ENCODE results near the gene CRKL. TPM values are rescaled to one million over a fixed set of nuclear protein-coding genes. Genes with fewer than 3 reads are reported as not detected.

CRKL gene
- total and polyA plus RNA-seq, 12 donors = 15.6 to 69.1 (median 43.3) TPM

- 24 to 29% (median 27%) methylated on average over 9 to 10 of the region's 10 CpGs for WGBS, 4 donors
- intact Hi-C loops (cut with DNase I) = loop anchor here in 1 of 2 donors (10.0 kb wide), 1 partner anchor 219 kb away; no protein-coding TSS in a partner anchor
- H3K27me3 ChIP-seq = no peaks in the 10 kb centered on the region
- H3K4me1 ChIP-seq (replicated peaks in 1 of 2) = peaks cover 0 to 7% of the 10 kb centered on the region in 2 donors
- peak; percentile 85 to 95 (median 91) for DNase-seq
- TF ChIP-seq CTCF (IDR thresholded peaks at IDR 0.05) (peak; percentile 74 to 98 (median 92)), POLR2A (IDR thresholded peaks at IDR 0.05) (peak; percentile 6 to 37)
- peak overlapping the region in 4 of 5 donors; percentile 55 to 74 (median 66) for H3K27ac ChIP-seq
- no peak overlapping the region for H3K4me3 ChIP-seq
- no peaks in the 10 kb centered on the region for H3K9me3 ChIP-seq (replicated peaks in 1 of 3)
- peaks cover 0 to 64% of the 10 kb centered on the region in 2 donors for H3K36me3 ChIP-seq (replicated peaks in 1 of 2)
Measured at GRCh38 chr22:20885557-20886323, 31.5 kb upstream of the CRKL start.

GRCh38 chr22:20887375-20887774 lies 29.8 kb upstream of the CRKL start:
- intact Hi-C loops (cut with DNase I) = loop anchor here in 1 of 2 donors (10.0 kb wide), 1 partner anchor 217 kb away; no protein-coding TSS in a partner anchor
- H3K27ac ChIP-seq = no peak overlapping the region
- DNase-seq = no peak
- H3K9me3 ChIP-seq (replicated peaks in 1 of 3) = no peaks in the 10 kb centered on the region
- 75 to 86% (median 77%) methylated on average over 5 of the region's 5 CpGs for WGBS, 4 donors
- H3K4me1 ChIP-seq (replicated peaks in 1 of 2) = peaks cover 0 to 7% of the 10 kb centered on the region in 2 donors
- H3K27me3 ChIP-seq = no peaks in the 10 kb centered on the region
- H3K4me3 ChIP-seq = no peak overlapping the region
- TF ChIP-seq POLR2A (IDR thresholded peaks at IDR 0.05) (no peak), CTCF (IDR thresholded peaks at IDR 0.05) (no peak)
- H3K36me3 ChIP-seq (replicated peaks in 1 of 2) = peaks cover 0 to 50% of the 10 kb centered on the region in 2 donors

GRCh38 chr22:20889025-20889704 lies 28.0 kb upstream of the CRKL start:
- intact Hi-C loops (cut with DNase I) = loop anchor here in 1 of 2 donors (10.0 kb wide), 1 partner anchor 216 kb away; no protein-coding TSS in a partner anchor
- Histone ChIP-seq H3K27me3 (no peaks in the 10 kb centered on the region), H3K4me3 (no peak overlapping the region), H3K9me3 (replicated peaks in 1 of 3) (no peaks in the 10 kb centered on the region), H3K27ac (no peak overlapping the region), H3K4me1 (replicated peaks in 1 of 2) (peaks cover 0 to 7% of the 10 kb centered on the region in 2 donors), H3K36me3 (replicated peaks in 1 of 2) (peaks cover 0 to 37% of the 10 kb centered on the region in 2 donors)
- DNase-seq = no peak
- 82 to 92% (median 90%) methylated on average over 6 of the region's 6 CpGs for WGBS, 4 donors
- TF ChIP-seq CTCF (IDR thresholded peaks at IDR 0.05) (no peak), POLR2A (IDR thresholded peaks at IDR 0.05) (no peak)

GRCh38 chr22:20889904-20890540 lies 27.2 kb upstream of the CRKL start:
- intact Hi-C loops (cut with DNase I) = loop anchor here in 1 of 2 donors (10.0 kb wide), 1 partner anchor 215 kb away; no protein-coding TSS in a partner anchor
- DNase-seq = no peak
- H3K4me3 ChIP-seq = no peak overlapping the region
- no peaks in the 10 kb centered on the region for H3K9me3 ChIP-seq (replicated peaks in 1 of 3)
- no peaks in the 10 kb centered on the region for H3K27me3 ChIP-seq
- TF ChIP-seq CTCF (IDR thresholded peaks at IDR 0.05) (no peak), POLR2A (IDR thresholded peaks at IDR 0.05) (no peak)
- 86 to 96% (median 91%) methylated on average over 13 of the region's 13 CpGs for WGBS, 4 donors
- H3K36me3 ChIP-seq (replicated peaks in 1 of 2) = peaks cover 0 to 29% of the 10 kb centered on the region in 2 donors
- no peak overlapping the region for H3K27ac ChIP-seq
- H3K4me1 ChIP-seq (replicated peaks in 1 of 2) = peaks cover 0 to 7% of the 10 kb centered on the region in 2 donors

All from adrenal gland (tissue), 12 donors.